ENCODE measurements around the gene PMM2.
A peak's percentile ranks its signal among the peaks of the same experiment; 100 is the strongest.

The PMM2 gene

DNA sequence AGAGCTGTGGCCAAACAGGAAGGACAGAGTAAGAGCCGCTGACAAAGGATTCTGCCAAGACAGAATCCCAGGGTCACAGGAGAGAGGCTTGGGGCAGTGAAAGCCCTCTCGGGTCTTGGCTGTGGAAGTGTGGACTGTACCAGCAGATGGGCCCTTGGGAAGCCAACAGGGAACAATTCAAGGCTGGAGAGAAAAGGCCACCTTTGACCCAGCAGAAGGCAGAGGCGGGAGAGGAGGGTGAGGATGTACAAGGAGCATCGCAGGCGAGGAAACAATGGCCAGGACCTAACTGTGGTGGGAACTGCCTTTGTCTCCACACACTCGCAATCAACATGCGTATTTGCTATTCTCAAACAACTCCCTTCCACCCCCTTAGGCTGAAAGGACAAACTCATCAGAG is 55.5 kb downstream of the PMM2 start:
- DNase-seq = no peak

- DNase-seq = peak in 1 of 5 experiments; percentile 30
These were observed 56.0 kb downstream of the PMM2 start for GRCh38 chr16:8853611-8854010.

GRCh38 chr16:8854298-8854948 is 56.8 kb downstream of the PMM2 start:
- no peak for DNase-seq

DNA sequence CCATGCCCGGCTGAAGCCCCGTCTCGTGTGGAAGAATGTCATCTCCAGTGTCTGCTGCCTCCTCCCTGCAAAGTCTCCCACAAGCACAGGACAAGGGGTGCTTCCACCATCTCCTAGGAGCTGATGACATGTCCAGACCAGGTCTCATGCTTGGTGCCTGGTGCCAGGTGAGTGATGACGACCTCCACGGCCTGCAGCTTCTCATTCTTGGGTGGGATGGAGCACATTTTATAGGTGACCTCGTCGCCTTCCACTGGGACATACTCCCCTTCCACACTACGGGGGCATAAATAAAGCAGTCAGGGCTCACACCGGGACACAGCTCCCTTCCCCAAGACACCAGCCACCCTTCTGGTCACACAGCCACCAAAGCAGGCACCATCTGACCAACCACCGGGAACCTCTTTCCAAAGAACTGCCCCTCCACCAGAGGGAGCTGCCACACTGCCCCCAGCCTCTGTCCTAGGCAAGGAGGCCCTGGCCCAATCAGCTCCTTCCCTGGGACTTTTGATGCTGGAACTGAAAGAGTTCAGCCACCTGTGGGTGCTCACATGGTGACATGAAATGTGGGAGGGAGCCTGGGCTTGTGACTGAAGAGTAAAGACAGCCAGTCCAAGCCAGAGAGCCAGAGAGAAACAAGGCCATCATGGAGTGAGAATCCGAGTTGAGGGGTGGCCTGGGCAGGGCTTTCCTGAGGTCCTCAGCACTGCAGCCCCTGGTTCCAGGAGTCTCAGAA is 57.6 kb downstream of the PMM2 start:
- DNase-seq = no peak

- no peak for DNase-seq
These were observed 58.3 kb downstream of the PMM2 start for GRCh38 chr16:8855972-8856371.

DNA sequence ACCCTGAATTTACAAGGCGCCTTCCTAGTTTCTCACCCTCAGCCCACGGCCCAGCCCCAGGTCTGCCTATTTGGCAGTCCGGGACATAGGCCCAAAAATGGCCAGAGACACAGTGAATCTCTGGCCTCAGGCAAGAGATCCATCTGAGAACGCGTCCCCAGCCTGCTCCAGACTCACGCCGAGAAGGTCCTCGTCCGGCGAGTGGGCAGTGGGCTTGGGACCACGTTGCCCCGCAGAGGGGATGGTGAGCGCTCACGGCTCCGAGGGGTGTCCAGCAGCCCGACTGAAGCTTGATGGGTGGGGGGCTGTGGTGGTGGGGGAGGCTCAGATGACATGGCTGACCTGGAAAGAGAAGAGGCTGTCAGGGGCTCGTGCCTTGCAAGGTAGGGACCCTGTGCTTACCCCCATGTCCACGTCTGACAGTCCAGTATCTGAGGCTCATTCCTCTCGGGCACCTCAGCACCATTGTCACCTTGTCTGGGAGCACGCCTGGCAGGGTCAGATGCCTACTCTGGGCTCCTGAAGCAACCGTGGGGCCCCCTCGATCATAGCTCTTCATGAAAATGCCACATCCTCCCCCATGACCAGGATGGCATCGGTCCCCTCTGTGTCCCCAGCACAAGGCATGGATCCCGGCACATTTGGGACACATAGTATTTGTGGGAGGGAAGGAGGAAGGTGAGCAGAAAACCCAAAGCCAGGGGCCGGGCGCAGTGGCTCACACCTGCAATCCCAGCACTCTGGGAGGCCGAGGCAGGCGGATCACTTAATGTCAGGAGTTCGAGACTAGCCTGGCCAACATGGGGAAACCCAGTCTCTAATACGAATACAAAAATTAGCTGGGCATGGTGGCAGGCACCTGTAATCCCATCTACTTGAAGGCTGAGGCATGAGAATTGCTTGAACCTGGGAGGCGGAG is 61.6 kb downstream of the PMM2 start:
- DNase-seq = no peak

DNA sequence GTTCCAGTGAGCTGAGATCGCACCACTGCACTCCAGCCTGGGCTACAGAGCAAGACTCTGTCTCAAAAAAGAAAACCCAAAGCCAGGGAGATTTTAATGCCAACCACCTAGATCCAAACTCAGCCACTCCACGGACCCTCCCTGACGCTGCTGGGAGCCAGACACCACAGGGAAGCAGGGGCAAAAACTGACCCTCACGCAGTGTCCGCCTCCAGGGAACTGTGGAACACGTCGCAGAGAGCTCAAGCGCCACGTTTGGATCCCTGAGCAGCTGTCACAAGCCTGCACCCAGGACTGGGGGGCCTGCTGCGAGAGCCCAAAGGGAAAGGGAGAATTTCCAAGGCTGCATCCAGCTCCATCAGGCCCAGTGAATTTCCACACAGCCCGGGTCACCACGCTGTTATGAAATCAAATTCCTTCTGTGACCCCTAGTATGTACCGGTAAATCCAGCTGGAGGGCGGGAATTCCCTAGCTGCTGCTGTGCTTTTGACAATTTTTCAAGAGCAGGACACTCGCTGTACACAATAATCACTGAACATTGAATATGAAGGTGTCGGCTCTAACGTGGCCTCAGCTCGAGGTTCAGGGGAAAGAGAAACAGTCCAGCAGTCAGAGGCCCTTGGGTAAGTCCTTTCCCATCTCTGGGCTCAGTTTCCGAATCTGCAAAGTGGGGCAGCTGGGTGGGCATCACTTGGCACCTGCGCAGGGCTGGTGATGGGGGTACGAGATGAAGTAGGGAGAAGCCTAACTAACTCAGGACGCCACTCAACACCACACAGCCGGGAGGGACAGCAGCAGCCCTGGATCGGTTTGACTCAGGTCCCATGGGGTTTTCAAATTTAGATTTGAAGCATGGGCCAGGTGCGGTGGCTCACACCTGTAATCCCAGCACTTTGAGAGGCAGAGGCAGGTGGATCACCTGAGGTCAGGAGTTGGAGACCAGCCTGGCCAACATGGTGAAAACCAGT is 62.6 kb downstream of the PMM2 start:
- DNase-seq = no peak

- no peak for DNase-seq
These were observed 64.1 kb downstream of the PMM2 start for GRCh38 chr16:8861563-8862308.

- no peak for DNase-seq
These were observed 64.9 kb downstream of the PMM2 start for GRCh38 chr16:8862309-8863130.

GRCh38 chr16:8863594-8864424 is 66.2 kb downstream of the PMM2 start:
- DNase-seq = no peak

DNA sequence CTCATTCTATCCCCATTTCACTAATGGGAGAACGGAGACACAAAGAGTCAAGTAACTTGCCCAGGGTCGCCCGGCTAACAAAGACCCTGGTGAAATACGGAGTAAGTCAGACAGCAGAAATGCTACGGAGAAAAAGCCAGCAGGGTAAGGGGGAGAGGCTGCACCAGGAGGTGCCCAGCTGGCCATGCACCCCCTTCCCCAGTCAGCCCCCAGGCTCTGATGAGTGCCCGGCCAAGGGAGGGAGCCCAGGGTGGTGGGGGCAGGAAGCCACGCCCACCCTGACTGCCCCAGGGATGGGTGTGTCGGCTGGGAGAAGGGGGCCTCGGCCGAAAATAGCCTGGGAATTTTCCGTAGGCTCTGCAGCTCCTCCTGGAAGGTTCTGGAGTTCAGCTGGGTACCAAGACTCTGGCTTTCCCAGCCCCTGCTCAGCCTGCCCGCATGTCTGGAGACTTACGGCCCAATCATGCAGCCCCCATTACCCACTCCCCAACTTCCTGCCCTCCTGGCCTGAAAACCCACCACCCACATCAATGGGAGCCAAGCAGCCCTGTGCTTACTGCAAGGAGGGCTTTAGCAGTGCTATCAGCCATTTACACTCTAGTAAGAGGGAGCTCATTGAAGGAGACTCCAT is 67.0 kb downstream of the PMM2 start:
- DNase-seq = no peak

DNA sequence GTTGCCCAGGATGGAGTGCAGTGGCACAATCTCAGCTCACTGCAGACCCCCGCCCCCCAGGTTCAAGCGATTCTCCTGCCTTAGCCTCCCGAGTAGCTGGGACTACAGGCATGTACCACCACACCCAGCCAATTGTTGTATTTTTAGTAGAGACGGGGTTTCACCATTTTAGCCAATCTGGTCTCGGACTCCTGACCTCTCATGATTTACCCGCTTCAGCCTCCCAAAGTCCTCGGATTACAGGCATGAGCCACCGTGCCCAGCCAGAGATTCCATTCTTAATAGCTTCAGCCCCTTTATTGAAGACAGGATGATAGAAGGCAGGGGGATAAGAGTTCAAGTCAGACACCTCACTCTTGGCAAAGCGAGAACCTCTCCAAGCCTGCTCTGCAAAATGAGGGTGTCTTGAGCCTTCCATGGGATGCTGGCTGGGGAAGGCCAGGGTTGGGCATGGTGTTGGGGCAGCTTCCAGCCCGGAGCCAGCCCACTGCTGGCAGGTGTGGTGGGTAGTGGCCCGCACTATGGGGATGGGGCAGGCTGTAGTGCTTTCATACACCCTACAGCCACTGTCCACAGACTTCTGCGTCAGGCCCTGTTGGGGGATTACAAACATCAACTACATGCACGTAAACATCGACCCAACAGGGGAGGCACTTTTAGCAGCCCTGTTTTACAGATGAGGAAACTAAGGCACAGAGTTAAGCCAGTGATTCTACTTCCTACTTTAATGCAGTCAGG is 67.7 kb downstream of the PMM2 start:
- DNase-seq = no peak

DNA sequence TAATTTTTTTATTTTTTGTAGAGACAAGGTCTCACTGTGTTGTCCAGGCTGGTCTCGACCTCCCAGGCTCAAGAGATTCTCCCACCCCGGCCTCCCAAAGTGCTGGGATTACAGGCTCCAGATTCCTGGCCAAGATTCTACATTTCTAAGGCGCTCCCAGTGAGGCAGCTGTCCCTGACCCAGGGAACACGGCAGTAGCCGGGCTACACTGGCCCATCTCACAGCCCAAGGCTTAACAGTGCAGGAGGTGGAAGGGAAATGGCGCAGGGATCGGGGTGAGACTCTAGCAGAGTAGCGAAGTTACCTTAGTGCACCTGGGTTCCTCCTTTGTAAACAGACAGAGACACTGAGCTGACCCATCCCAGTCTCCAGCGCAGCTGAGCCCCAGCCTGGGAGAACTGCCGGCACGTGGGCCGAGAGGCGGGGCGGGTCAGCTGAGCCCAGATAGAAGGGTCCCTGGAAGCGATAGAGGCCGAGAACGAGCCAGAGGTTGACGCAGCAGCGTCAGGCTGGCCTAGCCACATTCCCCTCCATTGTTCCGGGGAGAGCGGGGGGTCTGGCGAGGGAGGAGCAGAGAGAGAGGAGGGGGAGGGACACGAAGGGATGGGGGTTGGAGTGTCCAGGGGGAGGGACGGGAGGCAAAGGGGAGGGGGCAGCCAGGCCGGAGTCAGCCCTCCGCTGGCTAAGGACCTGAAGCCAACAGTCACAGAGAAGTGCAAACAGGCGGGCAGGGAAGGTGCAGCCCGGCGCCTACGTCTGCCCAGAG is 68.7 kb downstream of the PMM2 start:
- DNase-seq = no peak

DNA sequence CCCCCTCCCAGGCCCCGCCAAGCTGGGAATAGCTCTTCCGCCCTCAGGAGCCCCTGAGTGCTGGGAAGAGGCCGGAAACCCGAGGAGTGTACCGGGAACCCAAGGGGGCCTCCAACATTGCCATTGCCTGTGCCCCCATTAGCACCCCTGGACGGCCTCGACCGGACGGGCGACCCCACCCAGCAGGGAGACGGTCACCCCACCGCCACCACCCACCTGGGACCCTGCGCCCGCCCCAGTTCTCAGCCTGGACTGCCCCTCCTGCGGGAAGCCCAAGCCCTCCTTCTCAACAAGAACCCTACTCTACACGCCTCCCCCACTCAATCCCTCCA is 69.2 kb downstream of the PMM2 start:
- no peak for DNase-seq

GRCh38 chr16:8867216-8867931 is 69.7 kb downstream of the PMM2 start:
- peak in 1 of 5 experiments; percentile 38 for DNase-seq

GRCh38 chr16:8867932-8868415 is 70.3 kb downstream of the PMM2 start:
- peak in 2 of 5 experiments; percentile 64 to 86 for DNase-seq

Data from T-helper 2 cell (primary cell).